ENCODE data around the gene CCDC88A.
"Not testable (repeated sequence)": the region's sequence is repeated elsewhere in the genome, so short reads cannot be mapped to it uniquely, and the experiment has no call there.

Gene CCDC88A

DNA sequence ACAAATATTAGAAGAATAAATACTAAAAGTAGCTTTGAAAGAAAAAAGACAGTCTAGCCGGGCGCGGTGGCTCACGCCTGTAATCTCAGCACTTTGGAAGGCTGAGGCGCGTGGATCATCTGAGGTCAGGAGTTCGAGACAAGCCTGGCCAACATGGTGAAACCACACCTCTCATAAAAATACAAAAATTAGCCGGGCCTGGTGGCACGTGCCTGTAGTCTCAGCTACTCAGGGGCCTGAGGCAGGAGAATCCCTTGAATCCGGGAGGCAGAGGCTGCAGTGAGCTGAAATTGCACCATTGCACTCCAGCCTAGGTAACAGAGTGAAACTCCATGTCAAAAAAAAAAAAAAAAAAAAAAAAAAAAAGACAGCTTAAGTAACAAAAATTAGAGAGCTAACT, 34.1 kb downstream of the CCDC88A start:
- DNase-seq = not testable (repeated sequence)

DNA sequence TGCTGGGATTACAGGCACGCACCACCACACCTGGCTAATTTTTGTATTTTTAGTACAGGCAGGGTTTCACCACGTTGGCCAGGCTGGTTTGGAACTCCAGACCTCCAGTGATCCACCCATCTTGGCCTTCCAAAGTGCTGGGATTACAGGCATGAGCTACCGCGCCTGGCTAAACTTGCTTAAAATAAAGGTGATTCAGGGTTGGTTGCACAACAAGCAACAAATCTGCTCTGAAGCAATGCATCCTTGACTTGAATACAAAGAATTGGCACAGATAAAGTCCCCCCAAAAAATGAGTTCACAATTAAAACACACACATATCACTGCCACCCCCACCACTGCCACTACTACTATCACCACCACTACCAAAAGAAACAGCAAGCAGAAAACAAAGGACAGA, 34.9 kb downstream of the CCDC88A start:
- DNase-seq = no peak

DNA sequence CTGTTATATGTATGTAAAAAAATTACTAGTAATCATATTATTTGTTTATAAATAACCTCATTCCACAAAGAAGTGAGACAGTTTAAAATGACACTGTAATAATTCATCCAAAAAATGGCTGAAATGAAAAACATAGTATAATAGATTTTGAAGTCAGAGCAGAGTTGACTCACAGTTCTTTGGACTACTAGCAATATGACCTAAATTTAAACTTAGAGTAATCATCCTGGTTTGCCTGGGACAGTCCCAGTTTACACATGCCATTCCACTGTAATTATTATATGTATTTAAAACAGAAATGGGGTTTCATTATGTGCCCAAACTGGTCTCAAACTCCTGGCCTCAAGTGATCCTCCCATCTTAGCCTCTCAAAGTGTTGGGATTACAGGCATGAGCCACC, 48.3 kb downstream of the CCDC88A start:
- no peak for DNase-seq

DNA sequence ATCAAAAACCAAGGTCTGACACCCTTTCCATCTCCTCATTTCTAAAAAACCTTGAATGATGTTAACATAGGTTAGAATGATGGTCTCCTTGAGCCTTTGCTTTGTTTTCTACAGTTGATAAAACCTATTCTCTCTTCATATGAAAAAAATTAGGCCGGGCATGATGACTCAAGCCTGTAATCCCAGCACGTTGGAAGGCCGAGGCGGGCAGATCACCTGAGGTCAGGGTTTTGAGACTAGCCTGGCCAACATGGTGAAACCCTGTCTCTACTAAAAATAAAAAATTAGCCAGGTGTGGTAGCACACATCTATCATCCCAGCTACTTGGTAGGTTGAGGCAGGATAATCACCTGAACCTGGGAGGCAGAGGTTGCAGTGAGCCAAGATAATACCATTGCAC, 49.4 kb downstream of the CCDC88A start:
- no peak for DNase-seq

DNA sequence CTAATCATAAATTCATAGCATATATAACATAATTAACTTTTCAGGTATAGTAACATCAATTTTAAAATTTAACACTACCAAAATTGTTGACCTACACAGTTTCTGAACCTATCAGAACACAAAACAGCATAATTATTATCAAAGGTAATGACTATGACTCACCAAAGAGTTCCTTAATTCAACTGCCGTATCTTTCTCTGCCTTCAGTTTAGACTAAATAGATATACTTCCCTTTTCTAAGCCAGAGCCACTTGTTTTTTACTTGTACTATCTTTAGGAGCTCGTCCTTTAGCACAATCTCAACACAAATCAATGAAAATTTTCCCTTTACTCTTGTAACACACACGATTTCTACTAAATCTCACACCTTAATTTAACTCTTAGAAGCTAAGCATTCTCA, 54.4 kb downstream of the CCDC88A start:
- DNase-seq = no peak

DNA sequence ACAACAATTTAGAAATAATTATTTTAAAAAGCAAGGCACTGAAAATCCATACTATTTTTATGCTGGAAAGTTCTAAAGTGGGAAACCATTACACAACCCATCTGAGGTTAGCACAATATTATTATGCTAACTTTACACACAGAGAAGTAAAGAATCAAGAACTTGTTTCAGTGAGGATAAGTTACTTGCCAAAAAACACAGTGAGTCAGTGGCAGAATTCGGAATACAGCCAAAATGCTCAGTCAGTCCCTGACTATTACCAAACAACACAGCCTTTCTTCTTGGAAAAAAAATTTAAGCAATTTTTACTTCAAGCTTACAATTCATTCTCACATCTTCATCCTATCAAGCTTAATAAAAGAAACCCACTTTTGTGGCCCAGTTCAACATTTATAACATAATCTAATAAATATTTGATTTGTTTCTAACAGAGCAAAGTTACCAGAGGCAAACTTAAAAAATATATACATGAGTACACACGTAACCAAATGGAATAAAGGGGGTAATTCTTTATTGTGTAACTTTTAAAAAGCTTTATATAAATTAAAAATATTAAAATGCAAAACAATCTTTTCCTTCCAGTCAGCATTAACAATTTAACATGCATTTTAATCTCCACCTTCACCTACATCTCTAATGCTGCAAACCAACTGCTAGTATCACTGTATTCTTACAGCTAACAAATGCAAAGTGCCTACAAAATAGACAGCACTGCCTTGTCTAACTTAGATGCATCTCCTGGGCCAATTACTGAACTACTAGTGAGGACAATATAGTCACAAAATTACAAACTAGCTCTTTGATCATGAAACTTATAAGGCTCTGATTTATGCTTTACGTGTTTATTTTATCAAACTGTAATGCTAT, 55.2 kb downstream of the CCDC88A start:
- no peak for DNase-seq

DNA sequence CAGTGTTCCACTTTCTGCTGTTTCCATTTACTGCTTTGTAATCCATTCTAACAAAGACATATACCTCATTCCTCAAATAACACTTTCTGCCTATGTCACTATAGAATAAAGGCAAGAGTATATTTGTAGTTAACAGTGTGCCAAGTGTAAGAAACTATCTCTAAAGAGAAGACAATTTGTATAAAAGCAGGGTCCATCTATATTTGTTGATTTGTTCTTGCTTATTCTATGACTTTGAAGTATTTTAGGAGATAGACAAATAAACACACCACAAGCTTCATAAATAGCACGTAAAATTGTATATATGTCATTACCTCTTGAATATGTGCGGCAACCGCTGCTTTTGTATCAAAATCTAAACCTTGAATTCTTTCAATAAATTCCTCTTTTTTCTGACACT, 56.0 kb downstream of the CCDC88A start:
- no peak for DNase-seq

DNA sequence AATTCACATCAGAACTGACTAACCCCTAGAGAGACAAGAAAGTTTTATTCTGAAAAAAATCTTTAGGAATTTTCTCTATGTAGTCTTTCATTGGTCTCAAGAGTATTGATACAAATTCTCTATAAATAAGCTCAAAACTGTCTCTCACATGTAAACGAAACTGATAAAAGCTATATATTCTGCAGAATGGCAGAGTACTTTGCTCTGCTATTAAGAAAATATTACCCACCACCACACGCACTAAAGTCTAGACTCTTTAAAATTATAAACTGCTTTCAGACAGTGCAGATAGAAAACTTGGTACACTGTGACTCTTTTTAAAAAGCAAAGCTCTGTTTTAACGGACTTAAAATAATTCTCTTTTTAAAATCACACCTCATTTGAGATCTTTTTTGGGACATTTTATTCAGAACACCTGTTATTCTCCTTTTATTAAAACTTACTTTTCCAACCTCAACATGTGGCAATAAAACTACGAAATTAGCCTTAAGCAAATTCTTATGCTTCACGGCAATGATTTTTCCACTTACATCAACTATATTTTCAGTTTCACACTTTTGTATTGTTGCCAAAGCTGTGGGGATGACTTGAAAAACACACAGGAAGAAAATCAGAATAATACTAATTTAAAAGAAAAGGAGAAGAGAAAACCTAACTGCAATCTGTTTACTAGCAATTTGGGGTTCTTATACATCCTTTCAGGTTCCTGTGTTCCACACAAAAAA, 58.0 kb downstream of the CCDC88A start:
- no peak for DNase-seq

DNA sequence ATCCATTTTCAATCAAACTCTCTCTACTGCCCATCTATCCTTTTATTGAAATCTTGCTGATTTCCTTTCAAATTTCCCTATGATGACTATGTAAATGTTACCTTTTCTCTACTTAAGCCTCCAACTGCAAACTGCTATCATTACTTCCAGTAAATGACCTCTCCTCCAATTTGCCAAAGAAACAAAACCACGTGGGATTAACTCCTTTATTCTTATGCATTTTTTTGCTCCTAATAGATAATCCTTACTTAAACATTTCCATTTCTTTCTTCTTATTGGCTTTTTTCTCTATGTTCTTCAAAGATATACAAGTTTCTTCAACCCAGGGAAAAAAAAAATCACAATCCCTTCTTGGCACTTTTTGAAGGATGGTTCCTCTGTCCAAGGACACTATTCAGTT, 61.2 kb downstream of the CCDC88A start:
- no peak for DNase-seq

DNA sequence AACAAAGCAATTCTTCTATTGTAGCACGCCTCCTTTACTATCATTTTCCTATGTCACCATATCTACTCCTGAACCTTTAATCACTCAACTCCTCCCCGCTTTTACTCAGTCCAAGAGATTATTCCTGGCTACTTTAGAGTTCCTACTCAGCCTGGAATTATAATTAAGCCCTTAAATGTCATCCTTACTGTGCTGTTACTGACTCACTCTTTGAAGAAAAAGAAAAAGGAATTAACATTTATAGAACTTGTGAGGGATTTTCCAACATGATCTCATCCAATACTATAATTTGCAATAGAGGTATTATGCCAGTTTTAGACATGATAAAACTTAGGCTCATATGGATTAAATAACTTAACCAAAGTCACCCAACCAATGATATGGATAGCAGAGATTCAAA, 61.7 kb downstream of the CCDC88A start:
- DNase-seq = no peak

DNA sequence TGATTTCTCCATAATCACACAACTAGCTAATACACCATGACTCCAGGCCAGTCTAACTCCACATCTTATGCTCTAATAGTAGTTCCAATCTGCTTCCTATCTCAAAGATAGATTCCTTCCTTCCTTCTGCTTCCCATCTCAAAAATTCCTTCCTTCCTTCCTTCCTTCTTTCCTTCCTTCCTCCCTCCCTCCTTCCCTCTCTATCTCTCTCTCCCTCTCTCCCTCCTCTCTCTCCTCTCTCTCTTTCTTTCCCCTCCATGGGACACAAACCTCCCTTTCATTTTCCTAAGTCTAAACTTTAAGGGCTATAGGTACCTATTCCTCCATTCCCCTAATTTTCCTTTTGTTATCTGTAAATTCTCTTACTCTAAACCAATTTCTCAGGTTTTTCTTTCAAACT, 62.5 kb downstream of the CCDC88A start:
- no peak for DNase-seq

DNA sequence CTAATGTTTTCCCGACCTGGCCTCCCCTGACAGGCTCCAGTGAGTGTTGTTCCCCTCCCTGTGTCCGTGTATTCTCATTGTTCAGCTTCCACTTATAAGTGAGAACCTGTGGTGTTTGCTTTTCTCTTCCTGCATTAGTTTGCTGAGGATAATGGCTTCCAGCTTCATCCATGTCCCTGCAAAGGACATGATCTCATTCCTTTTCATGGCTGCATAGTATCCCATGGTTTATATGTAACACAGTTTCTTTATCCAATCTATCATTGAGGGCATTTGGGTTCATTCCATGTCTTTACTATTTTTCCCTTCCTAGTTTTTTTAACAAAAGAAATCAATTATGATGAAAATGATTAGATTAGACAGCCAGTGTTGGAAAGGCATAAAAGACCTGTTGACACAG, 63.5 kb downstream of the CCDC88A start:
- DNase-seq = not testable (repeated sequence)

DNA sequence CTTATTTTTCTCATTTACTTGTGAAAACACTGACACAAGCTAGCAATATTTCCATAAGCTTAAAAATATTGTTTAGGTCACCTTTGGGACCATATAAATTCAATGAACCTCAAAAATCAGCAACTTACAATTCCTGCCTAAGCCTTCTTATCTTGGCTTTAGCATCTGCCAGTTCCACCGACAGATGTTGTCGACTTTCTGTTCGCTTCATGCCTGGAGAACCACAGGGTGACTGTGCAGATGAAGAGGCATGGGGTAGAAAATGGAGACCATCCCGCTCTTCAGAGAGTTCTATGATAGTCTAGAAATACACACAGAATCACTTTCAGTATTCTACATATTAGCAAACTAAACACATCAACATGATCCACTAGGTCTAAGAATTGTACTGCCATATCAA, 64.2 kb downstream of the CCDC88A start:
- no peak for DNase-seq

DNA sequence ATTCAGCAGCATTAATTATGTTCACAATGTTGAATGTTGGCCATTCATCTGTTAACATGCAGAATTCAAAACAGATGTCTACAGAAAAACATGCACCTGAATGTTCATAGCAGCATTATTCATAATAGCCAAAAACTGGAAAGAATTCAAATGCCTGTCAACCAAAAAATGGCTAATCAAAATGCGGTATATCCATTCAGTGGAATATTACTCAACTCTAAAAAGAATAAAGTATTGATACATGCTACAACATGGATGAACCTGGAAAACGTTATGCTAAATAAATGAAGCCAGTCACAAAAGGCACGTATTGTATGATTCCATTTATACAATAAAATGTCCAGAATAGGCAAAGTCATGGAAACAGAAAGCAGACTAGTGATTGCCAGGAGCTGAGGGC, 68.0 kb downstream of the CCDC88A start:
- DNase-seq = no peak

DNA sequence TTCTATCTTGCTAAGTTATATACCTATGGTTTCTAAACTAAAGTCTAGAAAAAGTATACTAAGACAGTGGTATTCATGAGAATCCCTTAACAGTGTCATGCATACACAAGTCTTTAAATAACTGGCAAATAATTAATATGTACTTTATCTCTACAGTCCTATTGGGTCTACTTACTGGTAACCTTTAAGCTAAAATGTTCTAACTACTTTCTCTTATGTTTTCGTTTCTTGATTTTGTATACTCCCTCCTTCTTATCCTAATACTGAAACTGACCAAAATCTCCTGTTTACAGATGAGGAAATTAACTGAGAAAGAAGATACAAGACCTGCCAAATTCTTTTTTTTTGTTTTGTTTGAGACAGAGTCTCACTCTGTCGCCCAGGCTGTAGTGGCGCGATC, 74.6 kb downstream of the CCDC88A start:
- no peak for DNase-seq

DNA sequence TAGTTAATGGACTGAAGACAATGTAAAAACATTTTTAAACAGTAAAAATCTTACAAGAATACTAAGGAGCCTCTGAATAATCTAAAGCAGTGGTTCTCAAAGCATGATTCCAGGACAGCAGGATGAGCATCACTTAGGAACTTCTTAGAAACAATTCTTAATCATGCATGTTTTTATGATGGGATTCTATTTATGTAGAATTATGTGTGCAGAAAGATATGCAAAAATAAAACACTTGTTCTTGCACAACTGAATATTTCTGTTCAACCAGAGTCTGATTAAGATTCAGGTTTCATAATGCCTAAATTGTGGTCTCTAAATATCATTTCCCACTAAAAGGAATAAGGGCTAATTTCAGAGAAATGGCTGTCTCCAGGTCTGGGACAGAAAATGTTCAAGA, 81.4 kb downstream of the CCDC88A start:
- DNase-seq = no peak

DNA sequence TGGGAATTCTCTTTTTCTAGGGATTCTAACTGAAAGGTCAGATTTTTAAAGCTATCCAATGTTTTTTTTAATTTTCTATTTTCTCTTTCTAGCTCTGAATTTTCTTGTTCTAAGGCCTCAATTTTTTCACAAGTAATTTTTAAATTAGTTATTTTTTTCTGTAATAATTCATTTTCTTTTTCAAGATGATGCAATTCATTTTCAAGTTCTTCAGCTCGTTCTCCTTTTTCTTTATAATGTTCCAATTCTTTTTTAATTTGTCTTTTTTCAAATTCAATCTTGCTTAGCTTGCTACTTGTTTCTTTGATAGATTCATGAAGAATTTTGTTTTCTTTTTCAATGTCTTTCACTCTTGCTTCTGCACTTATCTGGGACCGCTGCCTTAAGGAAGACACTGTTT, 84.9 kb downstream of the CCDC88A start:
- DNase-seq = no peak

DNA sequence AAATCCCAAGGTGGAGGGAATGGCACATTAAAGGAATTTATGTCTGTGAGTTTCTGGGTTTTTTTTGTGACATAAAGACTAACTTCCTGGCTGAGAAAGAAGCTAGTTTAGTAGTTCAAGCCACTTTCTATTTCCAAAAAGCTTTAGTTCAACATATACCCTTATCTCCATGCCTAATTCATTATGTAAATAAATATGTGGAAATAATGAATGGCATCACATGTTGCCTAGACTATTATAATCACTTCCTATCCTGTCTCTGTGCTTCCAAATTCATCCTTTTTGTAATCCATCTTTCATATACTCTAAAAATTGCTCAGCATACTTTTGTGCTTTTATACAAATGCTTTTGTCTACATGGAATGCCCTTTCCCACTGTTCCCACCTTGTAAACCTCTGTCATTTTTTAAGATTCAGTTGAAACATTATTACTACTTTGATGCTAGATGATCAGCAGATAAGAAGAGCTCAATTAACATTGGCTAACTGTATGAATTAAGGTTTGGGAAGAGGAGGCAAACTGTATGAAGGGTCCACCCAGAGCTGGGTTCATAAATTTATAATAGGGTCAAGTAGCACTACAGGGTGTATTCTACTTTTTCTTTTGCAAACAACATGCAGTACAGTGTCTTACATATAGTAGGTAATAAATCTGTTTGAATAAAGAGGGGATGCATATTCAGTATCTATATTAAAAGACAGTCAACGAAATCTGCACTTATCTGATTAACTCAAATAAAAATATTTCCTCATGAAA, 88.9 kb downstream of the CCDC88A start:
- DNase-seq = no peak

DNA sequence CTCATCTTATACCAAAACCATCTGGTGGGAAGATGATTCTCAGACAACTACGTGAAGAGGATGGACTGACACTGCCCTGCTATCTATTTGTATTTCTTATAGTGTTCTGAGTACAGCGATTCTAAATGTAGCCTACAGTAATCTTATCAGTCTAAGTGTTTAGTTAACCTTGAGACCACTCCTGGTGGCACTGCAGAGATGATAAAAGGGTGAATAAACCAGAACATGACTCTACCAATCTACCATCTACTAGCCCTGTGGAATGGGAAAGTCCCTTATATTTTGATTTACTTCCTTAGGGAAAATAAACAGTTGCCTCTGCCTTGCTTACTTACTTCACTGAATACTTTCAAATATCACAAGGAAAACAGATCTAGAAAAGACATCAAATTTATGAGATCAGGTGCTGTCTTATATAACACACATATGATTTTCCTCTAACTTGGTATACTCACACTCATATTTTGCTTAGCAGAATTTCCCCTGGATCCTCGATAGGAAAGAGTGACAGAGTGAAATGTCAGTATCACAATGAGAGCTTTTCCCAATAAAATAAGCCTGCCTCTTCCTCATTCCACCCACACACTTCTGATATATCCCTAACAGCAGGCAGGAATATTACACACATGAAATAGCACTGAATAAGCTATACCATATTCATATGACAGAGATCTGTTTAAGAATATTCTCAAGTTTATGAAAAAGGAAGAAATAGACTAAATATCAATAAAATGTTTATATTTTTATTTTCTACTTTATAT, 92.0 kb downstream of the CCDC88A start:
- DNase-seq = no peak

DNA sequence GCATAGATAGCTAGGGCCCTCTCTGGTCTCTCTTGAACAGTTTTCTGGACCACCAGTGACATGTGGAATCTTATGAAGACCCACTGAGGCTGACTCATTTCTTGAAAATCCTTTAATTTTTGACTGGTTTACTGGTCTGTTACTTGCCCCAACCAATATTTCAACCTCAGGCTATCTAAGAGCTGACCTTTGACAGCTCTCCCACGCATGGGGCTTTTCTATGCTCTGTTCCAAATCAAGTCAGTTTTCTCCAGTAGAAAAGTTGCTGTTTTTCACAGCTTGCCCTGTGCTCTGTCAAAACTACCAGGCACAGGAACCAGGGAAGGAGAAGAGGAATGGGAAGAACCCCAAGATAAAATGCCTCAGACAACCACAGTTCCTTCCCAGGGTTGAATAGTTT, 104.7 kb downstream of the CCDC88A start:
- no peak for DNase-seq

DNA sequence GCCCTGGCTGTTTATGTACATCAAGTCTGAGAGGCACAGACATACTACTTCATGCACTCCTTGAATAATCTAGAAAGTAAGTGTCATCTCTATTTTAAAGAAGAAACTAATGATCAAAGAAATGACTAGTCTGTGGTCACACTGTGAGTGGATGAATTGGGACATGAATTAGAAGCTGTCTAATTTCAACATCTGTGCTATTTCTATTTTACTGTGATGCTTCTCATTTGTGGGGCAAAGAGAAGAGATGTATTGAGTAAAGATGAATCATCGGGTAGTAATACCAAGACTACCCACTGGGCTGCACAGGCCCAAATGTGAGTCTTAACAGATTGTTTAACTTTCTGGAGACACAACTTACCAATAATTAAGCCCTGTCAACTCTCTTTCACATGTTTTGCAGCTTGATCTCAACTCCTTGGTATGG, 108.2 kb downstream of the CCDC88A start:
- DNase-seq = peak; percentile 62

DNA sequence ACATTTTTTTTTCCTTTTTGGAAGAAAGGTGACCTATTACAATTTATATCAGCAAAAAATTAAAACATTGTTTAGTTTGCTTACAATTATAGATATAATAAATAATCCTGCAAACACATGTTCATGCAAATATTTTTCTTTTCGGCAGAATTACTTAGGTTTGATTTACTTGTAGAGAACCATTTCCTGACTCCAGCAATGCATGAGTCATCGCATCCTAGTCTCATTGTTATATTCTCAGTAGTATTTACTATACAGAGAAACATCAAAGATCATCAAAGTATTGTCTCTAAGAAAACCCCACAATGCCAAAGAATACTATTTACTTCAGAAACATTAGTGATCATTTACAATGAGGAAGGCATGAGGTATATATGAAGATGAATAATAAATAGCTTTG, 110.2 kb downstream of the CCDC88A start:
- DNase-seq = no peak

DNA sequence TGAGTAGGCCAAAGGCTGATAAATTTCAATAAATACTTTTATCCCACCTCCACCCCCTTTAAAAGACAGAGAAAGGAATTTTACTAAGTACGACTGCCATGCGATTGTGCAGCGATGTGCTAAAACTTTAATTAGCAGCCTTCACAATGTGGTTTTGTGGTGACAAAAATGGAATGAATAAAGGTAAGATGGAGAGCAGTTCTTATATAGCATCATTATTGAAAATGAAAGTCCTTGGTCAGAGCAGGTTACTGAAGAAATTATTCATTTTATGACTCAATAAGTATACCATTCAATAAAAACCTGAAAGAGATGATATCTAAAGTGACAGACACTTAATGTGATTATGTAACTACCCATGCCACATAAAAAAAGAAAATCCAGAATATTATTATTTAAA, 117.4 kb downstream of the CCDC88A start:
- no peak for DNase-seq

All from stimulated activated CD4-positive, alpha-beta T cell treated with anti-CD3 and anti-CD28 coated beads, Interleukin-1b, Interleukin-23, amount 100 ng/mL, for 48 hours (primary cell).